GM19467 (cell line): ENCODE measurements around the gene BCL7B.
"Not testable (repeated sequence)": the region's sequence is repeated elsewhere in the genome, so short reads cannot be mapped to it uniquely, and the experiment has no call there.

Experiments used
- ATAC-seq: cut with Tn5 transposase; IDR thresholded peaks from one replicate; pipeline ENCODE4 v1.9.1; 2021; ENCODE audit warnings: mild to moderate bottlenecking, moderate library complexity; ENCODE audit not compliant: unreplicated experiment

Gene BCL7B

GRCh38 chr7:73557397-73558257 is at the start of gene BCL7B:
Gene BCL7B (minus strand): TSS chr7:73557690. CDS start chr7:73557578, 112 bp downstream.
- ATAC-seq, result peak; percentile 44

- no peak for ATAC-seq
Observed at GRCh38 chr7:73605601-73606220, 48.2 kb upstream of the BCL7B start.

GRCh38 chr7:73602721-73603651 is 45.5 kb upstream of the BCL7B start:
- no peak for ATAC-seq

GRCh38 chr7:73599916-73600315 is 42.4 kb upstream of the BCL7B start:
- ATAC-seq, result no peak

GRCh38 chr7:73599151-73599882 is 41.8 kb upstream of the BCL7B start:
- no peak for ATAC-seq

GRCh38 chr7:73597978-73598782 is 40.7 kb upstream of the BCL7B start:
- ATAC-seq, result no peak

- ATAC-seq, result no peak
Observed at GRCh38 chr7:73596191-73597065, 38.9 kb upstream of the BCL7B start.

GRCh38 chr7:73595358-73595757 is 37.9 kb upstream of the BCL7B start:
- ATAC-seq, result no peak

- no peak for ATAC-seq
Observed at GRCh38 chr7:73593207-73594045, 35.9 kb upstream of the BCL7B start.

- no peak for ATAC-seq
Observed at GRCh38 chr7:73586911-73587310, 29.4 kb upstream of the BCL7B start.

- ATAC-seq, result no peak
Observed at GRCh38 chr7:73585196-73585595, 27.7 kb upstream of the BCL7B start.

GRCh38 chr7:73582664-73583202 is 25.2 kb upstream of the BCL7B start:
- ATAC-seq, result no peak

GRCh38 chr7:73581006-73581405 is 23.5 kb upstream of the BCL7B start:
- ATAC-seq, result not testable (repeated sequence)

GRCh38 chr7:73578342-73579128 is 21.0 kb upstream of the BCL7B start, which contains the start of gene TBL2:
Gene TBL2 (minus strand): TSS chr7:73578579. CDS start chr7:73578549, 30 bp downstream.
- peak; percentile 89 for ATAC-seq

GRCh38 chr7:73577627-73578341 is 20.3 kb upstream of the BCL7B start:
- peak; percentile 11 for ATAC-seq

- ATAC-seq, result no peak
Observed at GRCh38 chr7:73573791-73574190, 16.3 kb upstream of the BCL7B start.
